ENCODE measurements around the gene ZNF91. TPM values are rescaled to one million over a fixed set of nuclear protein-coding genes. Genes with fewer than 3 reads are reported as not detected.

ZNF91 gene
- polyA plus RNA-seq, 1 donor (not counting 4 experiments of a cell fraction or from before 2014, with no cell fraction given), result 14.1 TPM

GRCh38 chr19:23310729-23311211 is 84.5 kb downstream of the ZNF91 start:
- Histone ChIP-seq H2AFZ (ENCODE audit: control insufficient read depth, low read length) (no peak overlapping the region), H3K36me3 (ENCODE audit: control insufficient read depth in 2 of 2, extremely low read depth in 1 of 2, insufficient read depth in 2 of 2, low read length in 2 of 2) (no peaks in the 10 kb centered on the region), H3K4me1 (ENCODE audit: control insufficient read depth, extremely low read depth, insufficient read depth, low read length) (no peaks in the 10 kb centered on the region), H3K4me3 (ENCODE audit: control insufficient read depth in 2 of 3, extremely low read depth in 1 of 3, insufficient read depth in 2 of 3, low read depth in 1 of 3, low read length in 3 of 3) (no peak overlapping the region), H3K9me1 (ENCODE audit: control insufficient read depth, extremely low read depth, insufficient read depth, low read length) (no peaks in the 10 kb centered on the region), H3K27ac (ENCODE audit: control insufficient read depth, insufficient read depth, low read length) (no peak overlapping the region), H3K9me3 (ENCODE audit: control insufficient read depth, low read depth, low read length) (no peaks in the 10 kb centered on the region), H4K20me1 (ENCODE audit: control insufficient read depth, extremely low read depth, insufficient read depth, low read length) (no peaks in the 10 kb centered on the region), H3K79me2 (ENCODE audit: control insufficient read depth, insufficient read depth, low read length) (no peaks in the 10 kb centered on the region), H3K9ac (ENCODE audit: control insufficient read depth, extremely low read depth, insufficient read depth, low read length) (no peak overlapping the region), H3K4me2 (ENCODE audit: control insufficient read depth, extremely low read depth, insufficient read depth, low read depth, low read length) (no peak overlapping the region), H3K27me3 (ENCODE audit: control insufficient read depth, extremely low read depth, insufficient read depth, low read length) (no peaks in the 10 kb centered on the region)
- DNase-seq (ENCODE audit: low read depth, low spot score), result no peak
- TF ChIP-seq EZH2 (IDR thresholded peaks at IDR 0.05; ENCODE audit: low read length) (no peak), CTCF (optimal IDR thresholded peaks at IDR 0.05 in 1 of 3, IDR thresholded peaks at IDR 0.05 in 1 of 3, conservative IDR thresholded peaks at IDR 0.05 in 1 of 3; ENCODE audit: extremely low read depth in 1 of 3, insufficient read depth in 2 of 3, low read length in 3 of 3) (no peak)
- dilution Hi-C loops (cut with MboI; ENCODE audit: extremely low pct_ligation_motif_present, low sequenced_read_pairs), result no loop called here
- FAIRE-seq, result no peak

GRCh38 chr19:23309926-23310325 is 85.3 kb downstream of the ZNF91 start:
- Histone ChIP-seq H3K27ac (ENCODE audit: control insufficient read depth, insufficient read depth, low read length) (no peak overlapping the region), H3K36me3 (ENCODE audit: control insufficient read depth in 2 of 2, extremely low read depth in 1 of 2, insufficient read depth in 2 of 2, low read length in 2 of 2) (no peaks in the 10 kb centered on the region), H3K4me3 (ENCODE audit: control insufficient read depth in 2 of 3, extremely low read depth in 1 of 3, insufficient read depth in 2 of 3, low read depth in 1 of 3, low read length in 3 of 3) (no peak overlapping the region), H3K27me3 (ENCODE audit: control insufficient read depth, extremely low read depth, insufficient read depth, low read length) (no peaks in the 10 kb centered on the region), H4K20me1 (ENCODE audit: control insufficient read depth, extremely low read depth, insufficient read depth, low read length) (no peaks in the 10 kb centered on the region), H3K9me1 (ENCODE audit: control insufficient read depth, extremely low read depth, insufficient read depth, low read length) (no peaks in the 10 kb centered on the region), H3K9ac (ENCODE audit: control insufficient read depth, extremely low read depth, insufficient read depth, low read length) (no peak overlapping the region), H2AFZ (ENCODE audit: control insufficient read depth, low read length) (no peak overlapping the region), H3K79me2 (ENCODE audit: control insufficient read depth, insufficient read depth, low read length) (no peaks in the 10 kb centered on the region), H3K9me3 (ENCODE audit: control insufficient read depth, low read depth, low read length) (no peaks in the 10 kb centered on the region), H3K4me2 (ENCODE audit: control insufficient read depth, extremely low read depth, insufficient read depth, low read depth, low read length) (no peak overlapping the region), H3K4me1 (ENCODE audit: control insufficient read depth, extremely low read depth, insufficient read depth, low read length) (no peaks in the 10 kb centered on the region)
- TF ChIP-seq CTCF (optimal IDR thresholded peaks at IDR 0.05 in 1 of 3, IDR thresholded peaks at IDR 0.05 in 1 of 3, conservative IDR thresholded peaks at IDR 0.05 in 1 of 3; ENCODE audit: extremely low read depth in 1 of 3, insufficient read depth in 2 of 3, low read length in 3 of 3) (no peak), EZH2 (IDR thresholded peaks at IDR 0.05; ENCODE audit: low read length) (no peak)
- DNase-seq (ENCODE audit: low read depth, low spot score), result no peak
- FAIRE-seq, result no peak
- dilution Hi-C loops (cut with MboI; ENCODE audit: extremely low pct_ligation_motif_present, low sequenced_read_pairs), result no loop called here
